K562 (cell line): ENCODE results near the gene GRK1. TPM values are rescaled to one million over a fixed set of nuclear protein-coding genes. Genes with fewer than 3 reads are reported as not detected.
A peak's percentile ranks its signal among the peaks of the same experiment; 100 is the strongest.

Experiments used
- BRD4 ChIP-seq: fragments of 200-600 bp; sonication (generic); IDR thresholded peaks from 2 replicates; pipeline ENCODE4 v1.6.1; 2017; ENCODE audit warnings: inconsistent platforms
- CBX2 ChIP-seq: fragments of 200-600 bp; sonication (generic); IDR thresholded peaks from one replicate; pipeline ENCODE4 v1.6.1; 2012; ENCODE audit warnings: mild to moderate bottlenecking, low read length, inconsistent platforms; ENCODE audit not compliant: insufficient read depth, poor library complexity, severe bottlenecking
- CREB1 ChIP-seq, 2 experiments: sonication (generic) in 1 of 2; formaldehyde crosslinking in 1 of 2; IDR thresholded peaks; 2 replicates each; pipeline versions ENCODE4 v1.6.1 to v1.8.0; 2012 to 2022; ENCODE audit warnings: inconsistent platforms in 1 of 2, mild to moderate bottlenecking in 1 of 2, missing genetic modification reagents in 1 of 2, moderate library complexity in 1 of 2
- DNMT1 ChIP-seq: fragments of 450-650 bp; IDR thresholded peaks from 2 replicates; pipeline ENCODE4 v1.6.1; 2016; ENCODE audit warnings: antibody characterized with exemption, mild to moderate bottlenecking
- EGR1 ChIP-seq: fragments of 450-650 bp; conservative IDR thresholded peaks from 2 replicates; pipeline ENCODE4 v1.6.1; 2017; ENCODE audit warnings: mild to moderate bottlenecking
- EP400 ChIP-seq: fragments of 450-650 bp; IDR thresholded peaks from 2 replicates; pipeline ENCODE4 v1.6.1; 2017; ENCODE audit warnings: antibody characterized with exemption, mild to moderate bottlenecking, moderate library complexity
- FIP1L1 ChIP-seq: fragments of 200-400 bp; formaldehyde crosslinking; IDR thresholded peaks from 2 replicates; pipeline ENCODE4 v1.6.1; 2018; ENCODE audit warnings: mild to moderate bottlenecking, low read depth, low read length; ENCODE audit not compliant: poor library complexity, severe bottlenecking
- FOSL1 ChIP-seq: fragments of 200-800 bp; sonication (Bioruptor generic); conservative IDR thresholded peaks from 2 replicates; pipeline ENCODE4 v1.6.1; 2016; ENCODE audit warnings: missing genetic modification characterization, missing compliant biosample characterization
- HCFC1 ChIP-seq: IDR thresholded peaks from 2 replicates; pipeline ENCODE4 v1.6.1; 2012; ENCODE audit warnings: low read depth, low read length, improper control_type of control experiment
- ILF3 ChIP-seq: fragments of 450-650 bp; IDR thresholded peaks from 2 replicates; pipeline ENCODE4 v1.6.1; 2018; ENCODE audit warnings: antibody characterized with exemption, mild to moderate bottlenecking, moderate library complexity, borderline replicate concordance
- KDM2B ChIP-seq: fragments of 250-450 bp; sonication (Bioruptor Pico); IDR thresholded peaks from 2 replicates; pipeline ENCODE4 v1.8.0; 2021; ENCODE audit warnings: mild to moderate bottlenecking, moderate library complexity
- LCOR ChIP-seq: sonication (generic); formaldehyde crosslinking; IDR thresholded peaks from 2 replicates; pipeline ENCODE4 v1.8.0; 2022; ENCODE audit warnings: mild to moderate bottlenecking, missing genetic modification reagents
- MCM3 ChIP-seq: fragments of 450-650 bp; IDR thresholded peaks from 2 replicates; pipeline ENCODE4 v1.6.1; 2016
- MECOM ChIP-seq: fragments of 250-450 bp; sonication (Bioruptor Pico); IDR thresholded peaks from 2 replicates; pipeline ENCODE4 v1.8.0; 2022; ENCODE audit warnings: inconsistent platforms
- MTF1 ChIP-seq: fragments of 250-450 bp; sonication (Bioruptor Pico); IDR thresholded peaks from 2 replicates; pipeline ENCODE4 v1.9.0; 2021; ENCODE audit warnings: moderate library complexity, mild to moderate bottlenecking, inconsistent platforms, borderline replicate concordance
- NFE2L1 ChIP-seq: fragments of 450-650 bp; IDR thresholded peaks from 2 replicates; pipeline ENCODE4 v1.6.1; 2016; ENCODE audit warnings: missing genetic modification characterization, low read depth, mild to moderate bottlenecking, missing compliant biosample characterization, moderate library complexity, borderline replicate concordance
- NFYB ChIP-seq: IDR thresholded peaks from 2 replicates; pipeline ENCODE4 v1.6.1; 2011; ENCODE audit warnings: mild to moderate bottlenecking, moderate library complexity; ENCODE audit not compliant: insufficient read length; ENCODE audit errors: extremely low read depth
- NR2C2 ChIP-seq, 2 experiments: fragments of 200-800 bp in 1 of 2; sonication (Bioruptor generic) in 1 of 2; sonication (generic) in 1 of 2; formaldehyde crosslinking in 1 of 2; IDR thresholded peaks; 2 replicates each; pipeline versions ENCODE4 v1.6.1 to v1.8.0; 2016 to 2022; ENCODE audit warnings: mild to moderate bottlenecking in 1 of 2, missing compliant biosample characterization in 1 of 2, missing genetic modification characterization in 1 of 2, missing genetic modification reagents in 1 of 2
- RBM34 ChIP-seq: fragments of 200-400 bp; formaldehyde crosslinking; IDR thresholded peaks from 2 replicates; pipeline ENCODE4 v1.6.1; 2018; ENCODE audit warnings: low read length, borderline replicate concordance; ENCODE audit not compliant: insufficient read depth
- TEAD1 ChIP-seq, 2 experiments: fragments of 450-650 bp in 1 of 2; sonication (generic) in 1 of 2; formaldehyde crosslinking; IDR thresholded peaks; 2 replicates each; pipeline versions ENCODE4 v1.4.0 to v1.8.0; 2020 to 2022; ENCODE audit warnings: mild to moderate bottlenecking in 2 of 2, missing genetic modification reagents in 1 of 2
- ZNF12 ChIP-seq: sonication (generic); formaldehyde crosslinking; IDR thresholded peaks from 2 replicates; pipeline ENCODE4 v1.4.0; 2020; ENCODE audit warnings: mild to moderate bottlenecking, missing genetic modification reagents
- ZNF140 ChIP-seq: fragments of 250-450 bp; sonication (Bioruptor Pico); IDR thresholded peaks from 2 replicates; pipeline ENCODE4 v1.8.0; 2021; ENCODE audit warnings: moderate library complexity, mild to moderate bottlenecking, inconsistent platforms
- ZNF3 ChIP-seq: fragments of 250-450 bp; sonication (Bioruptor Pico); IDR thresholded peaks from 2 replicates; pipeline ENCODE4 v1.5.0; 2021; ENCODE audit warnings: mild to moderate bottlenecking, moderate library complexity
- polyA plus RNA-seq, 8 experiments: library from polyadenylated mRNA; depleted of rRNA in 4 of 8; stranded (reverse) in 5 of 8; unstranded in 3 of 8; fragments of >200 nt; fragmentation: Nextera tagmentation in 2 of 8; fragmentation: Illumina TruSeq in 1 of 8; extraction: Ambion mirVana in 2 of 8; extraction: Trizol in 1 of 8; gene quantifications; 2 replicates each; pipeline versions ENCODE4 v1.2.1 to v1.2.3, GENCODE V29; 2011 to 2014; ENCODE audit warnings: inconsistent platforms in 1 of 8, missing spikeins in 1 of 8
- total RNA-seq, 7 experiments: library from RNA; depleted of rRNA in 6 of 7; stranded (reverse); fragments of >200 nt in 6 of 7; fragmentation: Illumina TruSeq in 2 of 7; extraction: Trizol in 2 of 7; gene quantifications; 2 replicates each; pipeline versions ENCODE4 v1.2.1 to v1.2.3, GENCODE V29; 2011 to 2021; ENCODE audit warnings: low replicate concordance in 1 of 7
- TF ChIP-seq, protein P1 (sequence below), 3 experiments: IDR thresholded peaks in 2 of 3; conservative IDR thresholded peaks in 1 of 3; 2 replicates each; pipeline ENCODE4 v1.5.1; 2011 to 2012; ENCODE audit warnings: low read length in 3 of 3, mild to moderate bottlenecking in 3 of 3, control low read depth in 2 of 3, improper control_type of control experiment in 1 of 3, inconsistent platforms in 1 of 3, low read depth in 1 of 3, mixed read lengths in 1 of 3, moderate library complexity in 1 of 3; ENCODE audit not compliant: insufficient read depth in 2 of 3
- TF ChIP-seq, protein P2 (sequence below): sonication (generic); formaldehyde crosslinking; IDR thresholded peaks from 2 replicates; pipeline ENCODE4 v1.8.1; 2022; ENCODE audit warnings: missing genetic modification reagents
- TF ChIP-seq, protein P3 (sequence below): fragments of 450-650 bp; IDR thresholded peaks from 2 replicates; pipeline ENCODE4 v1.6.1; 2016; ENCODE audit warnings: antibody characterized with exemption

GRK1 gene
- total and polyA plus RNA-seq, 9 of the 15 experiments (the other 6 are each of a cell fraction or from before 2014, with no cell fraction given): 0.09 TPM; not detected in 8

DNA sequence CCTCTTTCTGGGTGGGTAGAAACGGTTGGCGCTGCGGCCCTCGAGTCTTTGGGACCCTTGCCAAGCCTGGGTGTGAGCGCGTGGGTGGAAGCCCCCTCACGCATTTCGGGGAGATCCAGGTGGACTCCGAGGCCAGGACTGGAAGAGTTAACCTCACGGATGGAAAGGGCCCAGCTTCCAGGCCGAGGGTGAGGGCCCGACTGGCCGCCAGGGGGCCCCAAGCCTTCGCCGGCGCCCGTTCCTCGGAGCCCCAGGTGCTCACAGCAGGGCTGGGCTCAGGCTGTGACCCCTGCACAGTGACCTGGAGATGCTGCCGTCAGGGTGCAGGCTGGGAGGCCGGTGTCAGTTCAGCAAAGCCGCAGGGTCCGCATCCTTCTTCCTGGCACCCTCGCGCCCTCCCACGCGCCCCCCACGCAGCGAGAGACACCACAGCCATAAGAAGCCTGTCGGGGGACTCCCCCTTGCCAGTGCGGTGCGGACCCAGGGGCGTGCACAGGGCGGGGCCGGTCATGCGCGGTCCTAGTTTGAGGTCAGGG, 57.8 kb downstream of the GRK1 start (continued):
- TF ChIP-seq, protein P1, sequence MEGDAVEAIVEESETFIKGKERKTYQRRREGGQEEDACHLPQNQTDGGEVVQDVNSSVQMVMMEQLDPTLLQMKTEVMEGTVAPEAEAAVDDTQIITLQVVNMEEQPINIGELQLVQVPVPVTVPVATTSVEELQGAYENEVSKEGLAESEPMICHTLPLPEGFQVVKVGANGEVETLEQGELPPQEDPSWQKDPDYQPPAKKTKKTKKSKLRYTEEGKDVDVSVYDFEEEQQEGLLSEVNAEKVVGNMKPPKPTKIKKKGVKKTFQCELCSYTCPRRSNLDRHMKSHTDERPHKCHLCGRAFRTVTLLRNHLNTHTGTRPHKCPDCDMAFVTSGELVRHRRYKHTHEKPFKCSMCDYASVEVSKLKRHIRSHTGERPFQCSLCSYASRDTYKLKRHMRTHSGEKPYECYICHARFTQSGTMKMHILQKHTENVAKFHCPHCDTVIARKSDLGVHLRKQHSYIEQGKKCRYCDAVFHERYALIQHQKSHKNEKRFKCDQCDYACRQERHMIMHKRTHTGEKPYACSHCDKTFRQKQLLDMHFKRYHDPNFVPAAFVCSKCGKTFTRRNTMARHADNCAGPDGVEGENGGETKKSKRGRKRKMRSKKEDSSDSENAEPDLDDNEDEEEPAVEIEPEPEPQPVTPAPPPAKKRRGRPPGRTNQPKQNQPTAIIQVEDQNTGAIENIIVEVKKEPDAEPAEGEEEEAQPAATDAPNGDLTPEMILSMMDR (IDR thresholded peaks at IDR 0.05 in 2 of 3, conservative IDR thresholded peaks at IDR 0.05 in 1 of 3; ENCODE audit: insufficient read depth in 2 of 3, low read depth in 1 of 3, low read length in 3 of 3): peak; percentile 54 to 77 (median 72)
- TF ChIP-seq TEAD1 (CRISPR knock-in tag; IDR thresholded peaks at IDR 0.05) (no peak), ILF3 (no peak), LCOR (CRISPR knock-in tag) (0 out of 2 replicates have a peak, but pooled peaks have one; percentile 43), MECOM (CRISPR knock-in tag) (no peak), EP400 (no peak), KDM2B (CRISPR knock-in tag) (peak; percentile 50; the same call in 1 of the 2 replicates), CBX2 (no peak), HCFC1 (no peak), NFE2L1 (tag) (no peak), ZNF3 (no peak), FIP1L1 (peak; percentile 41), MCM3 (no peak), BRD4 (no peak), EGR1 (peak; percentile 66; the same call in 1 of the 2 replicates), NFYB (no peak), ZNF12 (no peak), MTF1 (no peak), CREB1 (IDR thresholded peaks at IDR 0.05) (no peak), CREB1 (CRISPR knock-in tag; IDR thresholded peaks at IDR 0.05) (peak; percentile 52), ZNF140 (CRISPR knock-in tag) (no peak), RBM34 (no peak), NR2C2 (CRISPR knock-in tag; IDR thresholded peaks at IDR 0.05) (no peak), NR2C2 (tag; IDR thresholded peaks at IDR 0.05) (peak; percentile 67), DNMT1 (no peak), FOSL1 (tag) (no peak)
- TF ChIP-seq, protein P2, sequence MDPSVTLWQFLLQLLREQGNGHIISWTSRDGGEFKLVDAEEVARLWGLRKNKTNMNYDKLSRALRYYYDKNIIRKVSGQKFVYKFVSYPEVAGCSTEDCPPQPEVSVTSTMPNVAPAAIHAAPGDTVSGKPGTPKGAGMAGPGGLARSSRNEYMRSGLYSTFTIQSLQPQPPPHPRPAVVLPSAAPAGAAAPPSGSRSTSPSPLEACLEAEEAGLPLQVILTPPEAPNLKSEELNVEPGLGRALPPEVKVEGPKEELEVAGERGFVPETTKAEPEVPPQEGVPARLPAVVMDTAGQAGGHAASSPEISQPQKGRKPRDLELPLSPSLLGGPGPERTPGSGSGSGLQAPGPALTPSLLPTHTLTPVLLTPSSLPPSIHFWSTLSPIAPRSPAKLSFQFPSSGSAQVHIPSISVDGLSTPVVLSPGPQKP: no peak
- TF ChIP-seq, protein P3, sequence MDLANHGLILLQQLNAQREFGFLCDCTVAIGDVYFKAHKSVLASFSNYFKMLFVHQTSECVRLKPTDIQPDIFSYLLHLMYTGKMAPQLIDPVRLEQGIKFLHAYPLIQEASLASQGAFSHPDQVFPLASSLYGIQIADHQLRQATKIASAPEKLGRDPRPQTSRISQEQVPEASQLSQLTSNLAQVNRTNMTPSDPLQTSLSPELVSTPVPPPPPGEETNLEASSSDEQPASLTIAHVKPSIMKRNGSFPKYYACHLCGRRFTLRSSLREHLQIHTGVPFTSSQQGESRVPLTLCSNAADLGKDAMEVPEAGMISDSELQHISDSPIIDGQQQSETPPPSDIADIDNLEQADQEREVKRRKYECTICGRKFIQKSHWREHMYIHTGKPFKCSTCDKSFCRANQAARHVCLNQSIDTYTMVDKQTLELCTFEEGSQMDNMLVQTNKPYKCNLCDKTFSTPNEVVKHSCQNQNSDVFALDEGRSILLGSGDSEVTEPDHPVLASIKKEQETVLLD: no peak
